Liver (tissue), 3 donors: Measurements from ENCODE around the gene RECQL5.

ENCODE experiments used
- EGR1 ChIP-seq, 2 donors: IDR thresholded peaks; 2 replicates each; pipeline ENCODE4 v1.6.1; 2016 to 2018; ENCODE audit warnings: antibody characterized with exemption in 2 of 2, low read depth in 2 of 2
- HNF4A ChIP-seq, 2 donors: conservative IDR thresholded peaks; 2 replicates each; pipeline ENCODE4 v1.6.1; 2016; ENCODE audit warnings: antibody characterized with exemption in 2 of 2, mild to moderate bottlenecking in 2 of 2
- HNF4G ChIP-seq: IDR thresholded peaks from 2 replicates; pipeline ENCODE4 v1.6.1; 2016; ENCODE audit warnings: antibody characterized with exemption
- JUND ChIP-seq, 2 donors: IDR thresholded peaks; 2 replicates each; pipeline ENCODE4 v1.6.1; 2016; ENCODE audit warnings: antibody characterized with exemption in 2 of 2
- NR2F2 ChIP-seq: IDR thresholded peaks from 2 replicates; pipeline ENCODE4 v1.6.1; 2016; ENCODE audit warnings: antibody characterized with exemption
- RAD21 ChIP-seq, 2 donors: IDR thresholded peaks; 2 replicates each; pipeline ENCODE4 v1.6.1; 2016; ENCODE audit warnings: antibody characterized with exemption in 2 of 2, mild to moderate bottlenecking in 2 of 2
- SP1 ChIP-seq: IDR thresholded peaks from 2 replicates; pipeline ENCODE4 v1.6.1; 2018; ENCODE audit warnings: antibody characterized with exemption, mild to moderate bottlenecking
- YY1 ChIP-seq: IDR thresholded peaks from 2 replicates; pipeline ENCODE4 v1.6.1; 2016; ENCODE audit warnings: antibody characterized with exemption, mild to moderate bottlenecking
- TF ChIP-seq, protein P1 (sequence below): IDR thresholded peaks from 2 replicates; pipeline ENCODE4 v1.6.1; 2016; ENCODE audit warnings: antibody characterized with exemption, mild to moderate bottlenecking
- TF ChIP-seq, protein P2 (sequence below): fragments of 150-350 bp; IDR thresholded peaks from 2 replicates; pipeline ENCODE4 v1.5.1; 2017; ENCODE audit warnings: improper control_type of control experiment, low read depth, low read length; ENCODE audit not compliant: missing input control
- TF ChIP-seq, protein P3 (sequence below): IDR thresholded peaks from 2 replicates; pipeline ENCODE4 v1.6.1; 2016; ENCODE audit warnings: antibody characterized with exemption
- TF ChIP-seq, protein P4 (sequence below): IDR thresholded peaks from 2 replicates; pipeline ENCODE4 v1.6.1; 2016; ENCODE audit warnings: antibody characterized with exemption
- donor health status: healthy.
- donor health status: healthy.

DNA sequence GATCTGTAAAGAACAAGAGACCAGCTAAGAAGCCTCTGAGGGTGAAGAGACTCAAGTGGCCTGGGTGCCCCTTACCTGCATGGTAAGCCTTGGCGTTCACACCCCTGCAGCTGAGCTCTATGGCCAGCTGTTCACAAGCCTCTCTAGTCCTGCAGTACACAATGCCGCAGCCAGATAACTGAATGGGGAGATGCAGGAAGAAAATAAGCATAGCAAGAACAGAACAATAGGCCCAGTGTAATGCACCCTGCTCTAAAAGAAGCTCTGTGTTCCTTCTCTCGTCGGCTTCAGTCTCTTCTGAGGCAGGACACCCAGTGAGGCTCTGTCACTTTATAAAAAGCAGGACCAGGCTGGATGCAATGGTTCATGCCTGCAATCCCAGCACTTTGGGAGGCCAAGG lies 5.4 kb downstream of the RECQL5 start:
- TF ChIP-seq, protein P1, sequence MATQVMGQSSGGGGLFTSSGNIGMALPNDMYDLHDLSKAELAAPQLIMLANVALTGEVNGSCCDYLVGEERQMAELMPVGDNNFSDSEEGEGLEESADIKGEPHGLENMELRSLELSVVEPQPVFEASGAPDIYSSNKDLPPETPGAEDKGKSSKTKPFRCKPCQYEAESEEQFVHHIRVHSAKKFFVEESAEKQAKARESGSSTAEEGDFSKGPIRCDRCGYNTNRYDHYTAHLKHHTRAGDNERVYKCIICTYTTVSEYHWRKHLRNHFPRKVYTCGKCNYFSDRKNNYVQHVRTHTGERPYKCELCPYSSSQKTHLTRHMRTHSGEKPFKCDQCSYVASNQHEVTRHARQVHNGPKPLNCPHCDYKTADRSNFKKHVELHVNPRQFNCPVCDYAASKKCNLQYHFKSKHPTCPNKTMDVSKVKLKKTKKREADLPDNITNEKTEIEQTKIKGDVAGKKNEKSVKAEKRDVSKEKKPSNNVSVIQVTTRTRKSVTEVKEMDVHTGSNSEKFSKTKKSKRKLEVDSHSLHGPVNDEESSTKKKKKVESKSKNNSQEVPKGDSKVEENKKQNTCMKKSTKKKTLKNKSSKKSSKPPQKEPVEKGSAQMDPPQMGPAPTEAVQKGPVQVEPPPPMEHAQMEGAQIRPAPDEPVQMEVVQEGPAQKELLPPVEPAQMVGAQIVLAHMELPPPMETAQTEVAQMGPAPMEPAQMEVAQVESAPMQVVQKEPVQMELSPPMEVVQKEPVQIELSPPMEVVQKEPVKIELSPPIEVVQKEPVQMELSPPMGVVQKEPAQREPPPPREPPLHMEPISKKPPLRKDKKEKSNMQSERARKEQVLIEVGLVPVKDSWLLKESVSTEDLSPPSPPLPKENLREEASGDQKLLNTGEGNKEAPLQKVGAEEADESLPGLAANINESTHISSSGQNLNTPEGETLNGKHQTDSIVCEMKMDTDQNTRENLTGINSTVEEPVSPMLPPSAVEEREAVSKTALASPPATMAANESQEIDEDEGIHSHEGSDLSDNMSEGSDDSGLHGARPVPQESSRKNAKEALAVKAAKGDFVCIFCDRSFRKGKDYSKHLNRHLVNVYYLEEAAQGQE: no peak
- TF ChIP-seq, protein P2, sequence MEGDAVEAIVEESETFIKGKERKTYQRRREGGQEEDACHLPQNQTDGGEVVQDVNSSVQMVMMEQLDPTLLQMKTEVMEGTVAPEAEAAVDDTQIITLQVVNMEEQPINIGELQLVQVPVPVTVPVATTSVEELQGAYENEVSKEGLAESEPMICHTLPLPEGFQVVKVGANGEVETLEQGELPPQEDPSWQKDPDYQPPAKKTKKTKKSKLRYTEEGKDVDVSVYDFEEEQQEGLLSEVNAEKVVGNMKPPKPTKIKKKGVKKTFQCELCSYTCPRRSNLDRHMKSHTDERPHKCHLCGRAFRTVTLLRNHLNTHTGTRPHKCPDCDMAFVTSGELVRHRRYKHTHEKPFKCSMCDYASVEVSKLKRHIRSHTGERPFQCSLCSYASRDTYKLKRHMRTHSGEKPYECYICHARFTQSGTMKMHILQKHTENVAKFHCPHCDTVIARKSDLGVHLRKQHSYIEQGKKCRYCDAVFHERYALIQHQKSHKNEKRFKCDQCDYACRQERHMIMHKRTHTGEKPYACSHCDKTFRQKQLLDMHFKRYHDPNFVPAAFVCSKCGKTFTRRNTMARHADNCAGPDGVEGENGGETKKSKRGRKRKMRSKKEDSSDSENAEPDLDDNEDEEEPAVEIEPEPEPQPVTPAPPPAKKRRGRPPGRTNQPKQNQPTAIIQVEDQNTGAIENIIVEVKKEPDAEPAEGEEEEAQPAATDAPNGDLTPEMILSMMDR: no peak
- TF ChIP-seq YY1 (no peak), RAD21 (IDR thresholded peaks at IDR 0.05) (no peak), HNF4A (conservative IDR thresholded peaks at IDR 0.05) (no peak), EGR1 (IDR thresholded peaks at IDR 0.05; ENCODE audit: low read depth in 2 of 2) (no peak), HNF4G (no peak), JUND (IDR thresholded peaks at IDR 0.05) (no peak), SP1 (no peak), NR2F2 (no peak)
- TF ChIP-seq, protein P3, sequence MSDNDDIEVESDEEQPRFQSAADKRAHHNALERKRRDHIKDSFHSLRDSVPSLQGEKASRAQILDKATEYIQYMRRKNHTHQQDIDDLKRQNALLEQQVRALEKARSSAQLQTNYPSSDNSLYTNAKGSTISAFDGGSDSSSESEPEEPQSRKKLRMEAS: no peak
- TF ChIP-seq, protein P4, sequence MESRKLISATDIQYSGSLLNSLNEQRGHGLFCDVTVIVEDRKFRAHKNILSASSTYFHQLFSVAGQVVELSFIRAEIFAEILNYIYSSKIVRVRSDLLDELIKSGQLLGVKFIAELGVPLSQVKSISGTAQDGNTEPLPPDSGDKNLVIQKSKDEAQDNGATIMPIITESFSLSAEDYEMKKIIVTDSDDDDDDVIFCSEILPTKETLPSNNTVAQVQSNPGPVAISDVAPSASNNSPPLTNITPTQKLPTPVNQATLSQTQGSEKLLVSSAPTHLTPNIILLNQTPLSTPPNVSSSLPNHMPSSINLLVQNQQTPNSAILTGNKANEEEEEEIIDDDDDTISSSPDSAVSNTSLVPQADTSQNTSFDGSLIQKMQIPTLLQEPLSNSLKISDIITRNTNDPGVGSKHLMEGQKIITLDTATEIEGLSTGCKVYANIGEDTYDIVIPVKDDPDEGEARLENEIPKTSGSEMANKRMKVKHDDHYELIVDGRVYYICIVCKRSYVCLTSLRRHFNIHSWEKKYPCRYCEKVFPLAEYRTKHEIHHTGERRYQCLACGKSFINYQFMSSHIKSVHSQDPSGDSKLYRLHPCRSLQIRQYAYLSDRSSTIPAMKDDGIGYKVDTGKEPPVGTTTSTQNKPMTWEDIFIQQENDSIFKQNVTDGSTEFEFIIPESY: no peak
